SK-N-SH treated with all-trans-retinoic acid at 6 μM for 48 hours (cell line): ENCODE results near the gene SLC6A6.

Source experiments
- ATAC-seq: fragments of 200-7000 bp; cut with Tn5 transposase; 3 replicates; pipeline ENCODE4 v1.9.1; 2020; ENCODE audit warnings: mild to moderate bottlenecking, moderate library complexity
- ARNTL ChIP-seq: fragments of 450-650 bp; formaldehyde crosslinking; IDR thresholded peaks from 2 replicates; pipeline ENCODE4 v1.5.0; 2020; ENCODE audit warnings: low read depth, mild to moderate bottlenecking, moderate library complexity, borderline replicate concordance
- BACH2 ChIP-seq: fragments of 250-450 bp; sonication (Bioruptor Pico); IDR thresholded peaks from 2 replicates; pipeline ENCODE4 v1.9.0; 2021; ENCODE audit warnings: mild to moderate bottlenecking, borderline replicate concordance
- CSDC2 ChIP-seq: fragments of 250-450 bp; sonication (Bioruptor Pico); IDR thresholded peaks from 2 replicates; pipeline ENCODE4 v1.5.0; 2020; ENCODE audit warnings: mild to moderate bottlenecking, moderate library complexity
- ESRRG ChIP-seq: fragments of 250-450 bp; sonication (Bioruptor Pico); IDR thresholded peaks from 2 replicates; pipeline ENCODE4 v1.6.1; 2021; ENCODE audit warnings: mild to moderate bottlenecking
- GLIS3 ChIP-seq: fragments of 250-450 bp; sonication (Bioruptor Pico); IDR thresholded peaks from 2 replicates; pipeline ENCODE4 v1.5.0; 2020; ENCODE audit warnings: mild to moderate bottlenecking, moderate library complexity
- ISL1 ChIP-seq: fragments of 250-450 bp; sonication (Bioruptor Pico); IDR thresholded peaks from 2 replicates; pipeline ENCODE4 v2.1.2; 2022; ENCODE audit warnings: mild to moderate bottlenecking, moderate library complexity
- OSR1 ChIP-seq: fragments of 250-450 bp; sonication (Bioruptor Pico); IDR thresholded peaks from 2 replicates; pipeline ENCODE4 v1.8.0; 2022; ENCODE audit warnings: moderate library complexity, mild to moderate bottlenecking, inconsistent platforms
- PATZ1 ChIP-seq: fragments of 250-450 bp; sonication (Bioruptor Pico); IDR thresholded peaks from 2 replicates; pipeline ENCODE4 v1.8.0; 2020; ENCODE audit warnings: mild to moderate bottlenecking, moderate library complexity, borderline replicate concordance
- RARB ChIP-seq: fragments of 250-450 bp; sonication (Bioruptor Pico); IDR thresholded peaks from 2 replicates; pipeline ENCODE4 v1.8.0; 2021; ENCODE audit warnings: mild to moderate bottlenecking, moderate library complexity
- SNAI2 ChIP-seq: fragments of 250-450 bp; sonication (Bioruptor Pico); IDR thresholded peaks from 2 replicates; pipeline ENCODE4 v1.5.0; 2020; ENCODE audit warnings: mild to moderate bottlenecking, moderate library complexity
- TCF4 ChIP-seq: fragments of 250-450 bp; sonication (Bioruptor Pico); IDR thresholded peaks from 2 replicates; pipeline ENCODE4 v1.8.0; 2021; ENCODE audit warnings: mild to moderate bottlenecking, moderate library complexity, borderline replicate concordance
- TOX ChIP-seq: fragments of 250-450 bp; sonication (Bioruptor Pico); IDR thresholded peaks from 2 replicates; pipeline ENCODE4 v1.8.0; 2021; ENCODE audit warnings: mild to moderate bottlenecking, moderate library complexity, borderline replicate concordance
- TSHZ2 ChIP-seq: fragments of 250-450 bp; sonication (Bioruptor Pico); IDR thresholded peaks from 2 replicates; pipeline ENCODE4 v1.5.0; 2020; ENCODE audit warnings: mild to moderate bottlenecking, moderate library complexity
- ZC3H10 ChIP-seq: fragments of 250-450 bp; sonication (Bioruptor Pico); IDR thresholded peaks from 2 replicates; pipeline ENCODE4 v1.5.1; 2021; ENCODE audit warnings: mild to moderate bottlenecking, moderate library complexity
- ZFP3 ChIP-seq: fragments of 250-450 bp; sonication (Bioruptor Pico); IDR thresholded peaks from 2 replicates; pipeline ENCODE4 v1.5.0; 2020; ENCODE audit warnings: mild to moderate bottlenecking, moderate library complexity
- ZFP30 ChIP-seq: fragments of 450-650 bp; formaldehyde crosslinking; IDR thresholded peaks from 2 replicates; pipeline ENCODE4 v1.5.0; 2022; ENCODE audit warnings: mild to moderate bottlenecking, moderate library complexity
- ZNF565 ChIP-seq: fragments of 450-650 bp; formaldehyde crosslinking; conservative IDR thresholded peaks from 2 replicates; pipeline ENCODE4 v1.5.0; 2020; ENCODE audit warnings: low read depth, mild to moderate bottlenecking, moderate library complexity
- ZNF8 ChIP-seq: fragments of 450-650 bp; formaldehyde crosslinking; IDR thresholded peaks from 2 replicates; pipeline ENCODE4 v1.5.0; 2020; ENCODE audit warnings: mild to moderate bottlenecking, moderate library complexity
- TF ChIP-seq, protein P1 (sequence below): fragments of 250-450 bp; sonication (Bioruptor Pico); IDR thresholded peaks from 2 replicates; pipeline ENCODE4 v1.5.1; 2021; ENCODE audit warnings: mild to moderate bottlenecking, moderate library complexity
- TF ChIP-seq, protein P2 (sequence below): fragments of 250-450 bp; sonication (Bioruptor Pico); IDR thresholded peaks from 2 replicates; pipeline ENCODE4 v1.5.1; 2020; ENCODE audit warnings: low read depth, mild to moderate bottlenecking, moderate library complexity

SLC6A6 gene

GRCh38 chr3:14509796-14510100 is 107.3 kb downstream of the SLC6A6 start (continued):
- TF ChIP-seq, protein P1, sequence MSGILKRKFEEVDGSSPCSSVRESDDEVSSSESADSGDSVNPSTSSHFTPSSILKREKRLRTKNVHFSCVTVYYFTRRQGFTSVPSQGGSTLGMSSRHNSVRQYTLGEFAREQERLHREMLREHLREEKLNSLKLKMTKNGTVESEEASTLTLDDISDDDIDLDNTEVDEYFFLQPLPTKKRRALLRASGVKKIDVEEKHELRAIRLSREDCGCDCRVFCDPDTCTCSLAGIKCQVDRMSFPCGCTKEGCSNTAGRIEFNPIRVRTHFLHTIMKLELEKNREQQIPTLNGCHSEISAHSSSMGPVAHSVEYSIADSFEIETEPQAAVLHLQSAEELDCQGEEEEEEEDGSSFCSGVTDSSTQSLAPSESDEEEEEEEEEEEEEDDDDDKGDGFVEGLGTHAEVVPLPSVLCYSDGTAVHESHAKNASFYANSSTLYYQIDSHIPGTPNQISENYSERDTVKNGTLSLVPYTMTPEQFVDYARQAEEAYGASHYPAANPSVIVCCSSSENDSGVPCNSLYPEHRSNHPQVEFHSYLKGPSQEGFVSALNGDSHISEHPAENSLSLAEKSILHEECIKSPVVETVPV (CRISPR knock-in tag), result no peak
- no peak for TF ChIP-seq TOX (CRISPR knock-in tag)
- no peak for TF ChIP-seq ISL1
- TF ChIP-seq GLIS3 (CRISPR knock-in tag), result no peak
- TF ChIP-seq CSDC2 (CRISPR knock-in tag), result no peak
- TF ChIP-seq ZNF8, result no peak

GRCh38 chr3:14510838-14511622 is 108.6 kb downstream of the SLC6A6 start:
- TF ChIP-seq SNAI2 (no peak), BACH2 (CRISPR knock-in tag) (no peak), ZFP30 (CRISPR knock-in tag) (no peak), ARNTL (CRISPR knock-in tag) (no peak), RARB (no peak), OSR1 (CRISPR knock-in tag) (no peak), TSHZ2 (CRISPR knock-in tag) (no peak), CSDC2 (CRISPR knock-in tag) (no peak), TOX (CRISPR knock-in tag) (no peak), ZNF8 (no peak), ESRRG (no peak), ISL1 (no peak), TCF4 (CRISPR knock-in tag) (no peak)
- TF ChIP-seq, protein P1 (CRISPR knock-in tag), result no peak
- TF ChIP-seq, protein P2, sequence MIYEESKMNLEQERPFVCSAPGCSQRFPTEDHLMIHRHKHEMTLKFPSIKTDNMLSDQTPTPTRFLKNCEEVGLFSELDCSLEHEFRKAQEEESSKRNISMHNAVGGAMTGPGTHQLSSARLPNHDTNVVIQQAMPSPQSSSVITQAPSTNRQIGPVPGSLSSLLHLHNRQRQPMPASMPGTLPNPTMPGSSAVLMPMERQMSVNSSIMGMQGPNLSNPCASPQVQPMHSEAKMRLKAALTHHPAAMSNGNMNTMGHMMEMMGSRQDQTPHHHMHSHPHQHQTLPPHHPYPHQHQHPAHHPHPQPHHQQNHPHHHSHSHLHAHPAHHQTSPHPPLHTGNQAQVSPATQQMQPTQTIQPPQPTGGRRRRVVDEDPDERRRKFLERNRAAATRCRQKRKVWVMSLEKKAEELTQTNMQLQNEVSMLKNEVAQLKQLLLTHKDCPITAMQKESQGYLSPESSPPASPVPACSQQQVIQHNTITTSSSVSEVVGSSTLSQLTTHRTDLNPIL (CRISPR knock-in tag), result no peak
- ATAC-seq, result no peak

GRCh38 chr3:14511623-14512280 is 109.3 kb downstream of the SLC6A6 start:
- no peak for ATAC-seq
- no peak for TF ChIP-seq TOX (CRISPR knock-in tag)
- TF ChIP-seq TCF4 (CRISPR knock-in tag), result no peak
- TF ChIP-seq ARNTL (CRISPR knock-in tag), result no peak
- no peak for TF ChIP-seq ZFP3 (CRISPR knock-in tag)
- no peak for TF ChIP-seq ZC3H10 (CRISPR knock-in tag)
- no peak for TF ChIP-seq PATZ1
- no peak for TF ChIP-seq GLIS3 (CRISPR knock-in tag)
- no peak for TF ChIP-seq ZNF565 (CRISPR knock-in tag)
- no peak for TF ChIP-seq RARB
- TF ChIP-seq ZFP30 (CRISPR knock-in tag), result no peak
